Activated CD8-positive, alpha-beta memory T cell treated with anti-CD3 and anti-CD28 coated beads for 36 hours (primary cell): Measurements from ENCODE around the gene ZFP36. TPM values are rescaled to one million over a fixed set of nuclear protein-coding genes. Genes with fewer than 3 reads are reported as not detected.

ENCODE experiments used
- CTCF ChIA-PET: fragments of 350-600 bp; sonication (Branson Sonifier 250); formaldehyde crosslinking; loops from one replicate; lab custom pipeline; 2021; ENCODE audit warnings: antibody characterized with exemption; lab: Charles Lee
- POLR2A ChIA-PET: fragments of 350-600 bp; sonication (Branson Sonifier 250); formaldehyde crosslinking; loops from one replicate; lab custom pipeline; 2021; ENCODE audit warnings: antibody characterized with exemption; lab: Charles Lee
- total RNA-seq, 2 experiments: library from RNA; stranded (reverse); gene quantifications; one replicate each; pipeline ENCODE4 v1.2.3, GENCODE V29; 2021

ZFP36 gene
- total RNA-seq, 2 experiments from 2014 or later = 16.6 to 17.4 TPM

DNA sequence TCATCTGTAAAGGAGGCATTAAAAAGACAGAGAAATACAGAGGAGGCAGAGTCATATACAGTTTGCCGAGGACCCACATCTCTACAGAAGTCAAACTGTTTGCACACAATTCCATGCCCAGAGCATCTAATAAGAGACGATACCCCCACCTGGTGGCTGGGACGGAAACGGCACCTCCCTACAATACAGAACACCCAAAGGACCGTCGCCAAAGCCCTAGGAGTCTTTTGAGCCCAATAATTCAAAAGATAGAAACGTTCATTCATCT, 5.1 kb downstream of the ZFP36 start:
- CTCF ChIA-PET = interaction anchor here (0.9 to 2.2 kb wide), 14 partner anchors 8 to 129 kb away, joined by 3 to 72 read pairs (median 6); partner anchors contain the start of genes EID2, EID2B, MED29 and PAF1

DNA sequence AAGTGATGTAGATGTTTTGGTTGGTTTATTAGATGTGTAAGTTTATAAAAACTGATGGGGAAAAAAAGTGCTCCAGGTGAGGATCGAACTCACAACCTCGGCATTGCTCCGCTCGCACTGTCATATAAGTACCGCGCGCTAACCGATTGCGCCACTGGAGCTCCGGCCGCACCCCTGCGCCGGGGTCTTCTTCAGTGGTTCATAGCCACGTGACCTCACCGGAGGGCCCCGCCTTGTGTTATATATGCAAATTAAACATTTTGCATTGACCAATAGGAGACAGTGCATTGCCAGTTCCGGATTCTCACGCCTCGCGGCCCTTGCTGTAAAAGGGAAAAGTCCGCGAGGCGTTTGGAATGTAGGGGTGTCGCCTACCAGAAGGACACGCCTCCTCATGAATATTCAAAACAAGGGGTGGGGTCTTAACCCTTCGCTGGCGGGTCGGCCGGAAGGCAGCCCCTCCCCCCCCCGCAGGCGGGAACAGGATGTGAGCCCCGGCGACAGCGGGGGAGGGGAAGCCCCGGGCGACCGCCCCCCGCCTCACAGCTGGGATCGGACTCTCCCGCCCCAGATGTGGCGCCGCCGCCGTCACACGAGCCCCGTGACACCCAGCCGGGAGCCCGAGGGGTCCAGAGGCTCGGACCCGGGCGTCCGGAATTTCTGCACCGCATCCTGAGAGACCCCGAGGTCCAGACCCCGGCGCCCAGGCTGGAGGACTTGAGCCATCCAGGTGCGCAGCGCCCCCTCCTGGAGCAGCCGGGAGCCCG, 5.6 kb downstream of the ZFP36 start, which contains the start of gene PLEKHG2:
PLEKHG2 (plus strand) TSS at position 570 of the 767 bp plus-strand sequence. CDS start 1,418 bp downstream, outside the sequence.
- POLR2A ChIA-PET = interaction anchor here (1.1 to 2.2 kb wide), 5 partner anchors 11 to 70 kb away, joined by 3 to 13 read pairs (median 5); partner anchors contain the start of genes RPS16 and SAMD4B

More for the DNA sequence above, 5.1 kb downstream of the ZFP36 start:
- POLR2A ChIA-PET = interaction anchor here (1.0 to 2.2 kb wide), 6 partner anchors 10 to 70 kb away, joined by 3 to 13 read pairs (median 5); partner anchors contain the start of genes RPS16 and SAMD4B

DNA sequence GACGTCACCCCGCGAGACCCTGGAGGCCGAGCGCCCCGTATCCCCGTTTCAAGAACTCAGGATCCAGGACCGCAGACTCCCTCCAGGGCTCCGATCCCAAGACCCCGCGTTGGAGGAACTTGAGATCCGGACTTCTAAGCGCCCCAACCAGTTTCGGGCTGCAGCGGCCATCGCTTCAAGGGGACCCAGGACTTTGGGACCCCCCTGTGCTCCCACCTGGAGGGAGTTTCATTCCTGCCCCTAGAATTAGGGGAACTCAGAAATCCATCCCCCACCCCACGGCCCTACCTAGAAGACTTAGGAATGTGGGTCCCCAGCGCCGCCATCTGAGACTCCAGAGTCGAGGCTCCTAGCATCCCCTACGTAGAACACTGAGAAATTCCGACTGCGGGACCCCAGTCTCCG, 6.2 kb downstream of the ZFP36 start:
- CTCF ChIA-PET = interaction anchor here (1.0 to 2.2 kb wide), 8 partner anchors 12 to 201 kb away, joined by 3 to 72 read pairs (median 6); partner anchors contain the start of genes MED29, PAF1 and RPS16

More for the DNA sequence above, 5.6 kb downstream of the ZFP36 start, which contains the start of gene PLEKHG2:
- CTCF ChIA-PET = interaction anchor here (0.6 to 2.2 kb wide), 17 partner anchors 9 to 549 kb away, joined by 3 to 72 read pairs (median 4); partner anchors contain the start of genes EID2, EID2B, MED29 and PAF1

DNA sequence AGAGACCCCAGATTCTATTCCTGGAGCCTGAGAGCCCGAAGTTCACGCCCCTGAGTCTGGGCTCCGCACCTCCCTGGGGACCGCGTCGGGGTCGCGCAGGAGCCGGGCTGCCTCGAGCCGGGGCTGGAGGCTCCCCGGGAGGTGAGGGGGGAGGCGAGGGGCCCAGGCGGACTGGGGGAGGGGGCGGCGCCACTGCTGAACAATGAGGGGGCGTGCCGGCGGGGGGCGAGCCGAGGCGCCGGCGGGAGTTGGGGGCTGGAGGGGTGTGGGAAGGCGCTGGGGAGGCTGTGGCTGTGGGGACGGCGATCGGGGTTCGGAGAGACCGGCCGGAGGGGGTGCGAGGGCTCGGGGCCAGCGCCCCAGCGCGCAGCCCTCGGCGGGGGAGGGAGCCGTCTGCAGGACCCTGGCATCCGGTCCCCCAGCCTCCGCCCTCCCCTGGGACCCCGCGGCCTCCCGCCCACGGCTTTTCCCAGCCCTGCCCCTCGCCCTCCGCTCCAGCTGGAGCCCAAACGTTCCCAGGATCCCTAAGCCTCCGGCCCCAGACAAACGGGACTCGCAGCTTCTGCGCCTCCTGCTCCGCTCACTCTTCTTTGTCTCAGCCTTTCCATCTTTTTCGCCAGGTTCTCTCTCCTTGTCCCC, 6.7 kb downstream of the ZFP36 start:
- CTCF ChIA-PET = interaction anchor here (0.6 to 1.3 kb wide), 4 partner anchors 10 to 41 kb away, joined by 4 to 5 read pairs (median 4); no protein-coding TSS in a partner anchor
- POLR2A ChIA-PET = interaction anchor here (1.2 kb wide), 1 partner anchor 22 kb away, joined by 6 read pairs; the partner anchor contains the start of gene RPS16

More for the DNA sequence above, 6.2 kb downstream of the ZFP36 start:
- POLR2A ChIA-PET = interaction anchor here (1.4 to 2.2 kb wide), 3 partner anchors 15 to 23 kb away, joined by 5 to 13 read pairs (median 7); partner anchors contain the start of gene RPS16

DNA sequence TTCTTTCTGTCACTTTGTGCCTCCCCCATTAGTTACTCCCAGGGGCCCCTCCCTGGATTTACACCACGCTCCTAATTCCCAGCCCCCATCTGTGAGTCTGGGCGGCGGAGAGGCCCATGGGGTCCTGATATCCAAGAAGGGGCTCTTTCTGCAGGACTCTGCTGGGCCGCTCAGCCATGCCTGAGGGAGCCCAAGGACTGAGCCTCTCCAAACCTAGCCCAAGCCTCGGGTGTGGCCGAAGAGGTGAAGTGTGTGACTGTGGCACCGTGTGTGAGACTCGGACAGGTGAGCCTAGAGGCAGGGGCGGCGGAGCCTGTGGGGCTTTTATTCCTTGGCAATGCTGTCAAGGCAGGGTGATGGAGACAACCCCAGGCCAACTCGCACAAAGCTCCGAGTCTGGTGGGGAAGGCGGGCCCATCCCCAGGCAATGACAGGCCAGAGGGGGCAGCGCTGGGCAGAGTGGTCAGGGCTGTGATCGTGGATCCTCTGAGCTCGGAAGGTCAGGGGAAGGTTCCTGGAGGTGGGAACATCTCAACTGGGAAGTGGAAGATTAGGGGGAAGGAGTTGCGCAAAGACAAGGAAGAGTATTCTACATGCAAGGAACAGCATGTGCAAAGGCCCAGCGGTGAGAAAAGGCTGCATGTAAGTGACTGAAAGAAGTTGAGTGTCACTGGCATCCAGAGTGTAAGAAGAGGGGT, 7.4 kb downstream of the ZFP36 start:
- ChIA-PET POLR2A (interaction anchor here (1.2 kb wide), 1 partner anchor 22 kb away, joined by 6 read pairs; the partner anchor contains the start of gene RPS16), CTCF (interaction anchor here (0.6 to 1.4 kb wide), 5 partner anchors 9 to 40 kb away, joined by 4 to 8 read pairs (median 4); no protein-coding TSS in a partner anchor)

DNA sequence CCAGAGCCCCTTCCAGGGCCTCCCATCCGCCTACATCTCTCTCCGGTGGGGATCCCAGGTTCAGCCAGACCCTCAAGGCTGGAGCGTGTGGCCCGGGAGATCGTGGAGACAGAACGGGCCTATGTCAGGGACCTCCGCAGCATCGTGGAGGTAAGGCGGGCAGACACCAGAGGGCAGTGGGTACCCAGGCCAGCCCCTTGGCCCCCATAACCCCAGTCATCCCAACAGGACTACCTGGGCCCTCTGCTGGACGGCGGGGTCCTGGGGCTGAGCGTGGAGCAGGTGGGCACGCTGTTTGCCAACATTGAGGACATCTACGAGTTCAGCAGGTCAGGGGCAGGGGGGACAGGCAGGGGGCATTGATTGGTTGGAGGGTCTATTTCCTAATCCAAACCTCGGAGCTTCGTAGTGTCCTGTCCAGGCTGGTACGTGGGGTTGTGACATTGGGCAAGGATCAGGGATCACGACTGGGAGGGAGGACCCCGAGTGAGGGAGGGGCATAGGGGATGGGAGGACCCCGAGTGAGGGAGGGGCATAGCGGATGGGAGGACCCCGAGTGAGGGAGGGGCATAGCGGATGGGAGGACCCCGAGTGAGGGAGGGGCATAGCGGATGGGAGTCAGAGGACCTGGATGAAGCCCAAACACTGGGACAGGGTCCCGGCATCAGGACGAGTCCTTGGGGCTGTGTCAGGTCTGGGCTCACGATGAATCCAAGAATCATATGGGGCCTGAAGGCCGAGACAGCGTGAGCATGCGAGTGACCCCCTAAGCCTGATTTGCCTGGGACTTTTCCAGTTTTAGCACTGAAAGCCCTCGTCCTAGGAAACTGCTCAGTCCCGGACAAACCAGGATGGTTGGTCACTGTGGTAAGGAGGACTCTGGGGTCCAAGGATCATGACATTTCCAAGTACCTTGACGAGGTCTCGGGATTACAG, 8.7 kb downstream of the ZFP36 start:
- ChIA-PET CTCF (interaction anchor here (1.0 to 1.4 kb wide), 4 partner anchors 8 to 23 kb away, joined by 3 to 8 read pairs (median 4); no protein-coding TSS in a partner anchor), POLR2A (no interaction called here)

DNA sequence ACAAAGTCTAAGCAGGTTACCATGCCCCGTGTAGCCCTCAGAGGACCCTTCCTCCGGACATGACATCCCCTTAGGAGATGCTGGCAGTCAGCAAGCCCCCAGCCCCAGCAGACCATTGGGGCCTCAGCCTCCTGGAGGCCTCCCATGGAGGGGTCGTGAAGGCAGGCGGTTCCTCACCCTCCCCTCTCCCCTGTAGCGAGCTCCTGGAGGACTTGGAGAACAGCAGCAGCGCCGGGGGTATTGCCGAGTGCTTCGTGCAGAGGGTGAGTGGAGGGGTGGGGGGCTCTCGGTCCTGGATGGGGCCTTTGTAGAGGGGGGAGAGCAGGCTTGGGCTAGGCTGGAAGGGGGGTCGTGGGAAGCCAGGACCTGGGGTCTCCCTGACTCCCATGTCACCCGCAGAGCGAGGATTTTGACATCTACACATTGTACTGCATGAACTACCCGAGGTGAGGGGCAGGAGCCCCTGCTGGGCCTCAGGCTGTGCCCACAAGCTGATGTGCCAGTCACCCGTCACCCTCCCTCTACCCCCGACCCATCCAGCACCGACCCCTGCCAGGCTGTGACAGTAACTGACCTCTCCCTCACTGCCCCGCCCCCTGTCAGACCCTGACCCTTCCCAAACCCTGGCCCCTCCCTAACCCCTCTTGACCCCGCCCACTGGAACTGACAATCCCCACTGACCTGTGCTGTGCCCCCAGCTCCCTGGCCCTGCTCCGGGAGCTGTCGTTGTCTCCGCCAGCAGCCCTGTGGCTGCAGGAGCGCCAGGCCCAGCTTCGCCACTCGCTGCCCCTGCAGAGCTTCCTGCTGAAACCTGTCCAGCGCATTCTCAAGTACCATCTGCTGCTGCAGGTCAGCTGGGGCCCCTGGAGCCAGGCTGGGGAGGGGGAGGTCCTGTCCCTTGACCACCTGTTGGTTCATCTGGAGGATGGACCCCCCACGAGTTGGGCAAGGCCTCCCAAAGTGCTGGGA, 9.8 kb downstream of the ZFP36 start:
- ChIA-PET CTCF (interaction anchor here (0.6 to 1.3 kb wide), 4 partner anchors 13 to 116 kb away, joined by 3 to 4 read pairs (median 4); partner anchors contain the start of gene EID2B), POLR2A (interaction anchor here (0.6 to 0.9 kb wide), 2 partner anchors 14 to 19 kb away, joined by 3 read pairs; partner anchors contain the start of gene RPS16)

DNA sequence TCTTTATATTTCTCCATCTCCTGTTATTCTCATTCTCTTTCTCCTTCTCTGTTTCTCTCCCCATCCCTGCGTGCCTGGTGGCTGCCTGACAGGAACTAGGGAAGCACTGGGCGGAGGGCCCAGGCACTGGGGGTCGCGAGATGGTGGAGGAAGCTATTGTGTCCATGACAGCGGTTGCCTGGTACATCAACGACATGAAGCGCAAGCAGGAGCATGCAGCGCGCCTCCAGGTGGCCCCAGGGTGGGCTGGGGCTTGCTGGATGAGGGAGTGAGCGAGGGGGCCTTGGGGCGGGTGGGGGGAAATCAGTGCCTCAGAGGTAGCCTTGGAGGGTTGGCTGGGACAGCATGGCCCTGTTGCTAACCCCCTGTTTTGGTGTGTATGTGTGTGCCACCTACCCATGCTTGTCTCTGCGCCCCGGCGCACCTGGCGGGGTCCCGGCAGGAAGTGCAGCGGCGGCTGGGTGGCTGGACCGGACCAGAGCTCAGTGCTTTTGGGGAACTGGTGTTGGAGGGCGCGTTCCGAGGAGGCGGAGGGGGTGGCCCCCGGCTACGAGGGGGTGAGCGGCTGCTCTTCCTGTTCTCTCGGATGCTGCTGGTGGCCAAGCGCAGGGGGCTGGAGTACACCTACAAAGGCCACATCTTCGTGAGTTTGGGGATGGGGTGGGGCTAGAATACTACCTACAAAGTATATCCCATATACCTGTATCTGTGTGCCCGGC, 11.0 kb downstream of the ZFP36 start:
- ChIA-PET CTCF (interaction anchor here (1.3 kb wide), 1 partner anchor 115 kb away, joined by 4 read pairs; the partner anchor contains the start of gene EID2B), POLR2A (no interaction called here)

DNA sequence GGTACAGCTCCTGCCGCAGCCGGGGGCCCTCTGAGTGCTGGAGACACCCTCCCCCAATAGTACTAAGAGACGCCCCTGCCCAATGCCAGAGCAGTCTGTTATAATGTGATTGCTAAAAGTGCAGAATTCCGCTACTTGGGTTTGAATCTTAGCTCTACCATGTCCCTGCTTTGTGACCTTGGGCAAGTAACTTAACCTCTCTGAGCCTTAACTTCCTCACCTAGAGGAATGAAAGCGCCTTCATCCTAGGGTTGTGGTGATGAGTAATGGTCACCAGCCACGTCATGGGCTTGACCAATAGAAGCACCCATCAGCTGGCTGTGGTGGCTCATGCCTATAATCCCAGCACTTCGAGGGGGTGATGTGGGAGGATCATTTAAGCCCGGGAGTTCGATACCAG, 12.4 kb downstream of the ZFP36 start:
- ChIA-PET POLR2A (interaction anchor here (0.6 to 0.9 kb wide), 2 partner anchors 11 to 13 kb away, joined by 3 to 4 read pairs; no protein-coding TSS in a partner anchor), CTCF (interaction anchor here (0.7 kb wide), 1 partner anchor 216 kb away, joined by 3 read pairs; no protein-coding TSS in a partner anchor)

DNA sequence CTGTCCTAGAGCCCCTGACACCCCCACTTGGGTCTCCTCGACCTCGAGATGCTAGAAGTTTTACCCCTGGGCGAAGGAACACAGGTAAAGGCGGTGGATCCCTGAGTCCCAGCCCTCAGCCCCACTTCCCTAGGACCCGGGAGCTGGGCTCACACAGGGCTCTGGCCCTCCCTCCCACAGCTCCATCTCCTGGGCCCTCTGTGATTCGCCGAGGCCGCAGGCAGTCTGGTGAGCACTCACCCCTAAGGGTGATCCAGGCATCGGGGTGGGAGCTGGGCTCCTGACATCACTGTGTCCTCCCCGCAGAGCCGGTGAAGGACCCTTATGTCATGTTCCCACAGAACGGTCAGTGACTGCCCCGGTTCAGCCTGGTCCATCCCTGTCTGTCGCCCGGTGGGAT, 14.1 kb downstream of the ZFP36 start:
- POLR2A ChIA-PET = no interaction called here
- CTCF ChIA-PET = interaction anchor here (1.6 kb wide), 1 partner anchor 23 kb away, joined by 5 read pairs; no protein-coding TSS in a partner anchor

DNA sequence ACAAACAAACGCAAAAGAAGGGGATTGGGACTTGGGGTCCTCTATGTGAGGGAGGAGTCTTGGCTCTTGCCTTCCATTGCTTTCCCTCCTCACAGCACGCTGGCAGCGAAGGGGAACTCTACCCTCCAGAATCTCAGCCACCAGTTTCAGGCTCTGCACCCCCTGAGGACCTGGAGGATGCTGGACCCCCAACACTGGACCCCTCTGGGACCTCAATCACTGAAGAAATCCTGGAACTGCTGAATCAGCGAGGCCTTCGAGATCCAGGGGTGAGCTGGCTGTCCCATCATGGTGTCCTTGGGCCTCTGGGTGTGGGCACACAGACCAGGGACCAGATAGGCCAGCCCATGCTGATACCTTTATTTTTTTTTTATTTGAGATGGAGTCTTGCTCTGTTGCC, 15.4 kb downstream of the ZFP36 start:
- CTCF ChIA-PET = interaction anchor here (0.9 to 1.6 kb wide), 3 partner anchors 14 to 52 kb away, joined by 3 to 5 read pairs (median 3); partner anchors contain the start of gene RPS16
- POLR2A ChIA-PET = interaction anchor here (0.7 to 0.8 kb wide), 2 partner anchors 15 to 1158 kb away, joined by 3 to 4 read pairs; partner anchors contain the start of gene ZFP36

DNA sequence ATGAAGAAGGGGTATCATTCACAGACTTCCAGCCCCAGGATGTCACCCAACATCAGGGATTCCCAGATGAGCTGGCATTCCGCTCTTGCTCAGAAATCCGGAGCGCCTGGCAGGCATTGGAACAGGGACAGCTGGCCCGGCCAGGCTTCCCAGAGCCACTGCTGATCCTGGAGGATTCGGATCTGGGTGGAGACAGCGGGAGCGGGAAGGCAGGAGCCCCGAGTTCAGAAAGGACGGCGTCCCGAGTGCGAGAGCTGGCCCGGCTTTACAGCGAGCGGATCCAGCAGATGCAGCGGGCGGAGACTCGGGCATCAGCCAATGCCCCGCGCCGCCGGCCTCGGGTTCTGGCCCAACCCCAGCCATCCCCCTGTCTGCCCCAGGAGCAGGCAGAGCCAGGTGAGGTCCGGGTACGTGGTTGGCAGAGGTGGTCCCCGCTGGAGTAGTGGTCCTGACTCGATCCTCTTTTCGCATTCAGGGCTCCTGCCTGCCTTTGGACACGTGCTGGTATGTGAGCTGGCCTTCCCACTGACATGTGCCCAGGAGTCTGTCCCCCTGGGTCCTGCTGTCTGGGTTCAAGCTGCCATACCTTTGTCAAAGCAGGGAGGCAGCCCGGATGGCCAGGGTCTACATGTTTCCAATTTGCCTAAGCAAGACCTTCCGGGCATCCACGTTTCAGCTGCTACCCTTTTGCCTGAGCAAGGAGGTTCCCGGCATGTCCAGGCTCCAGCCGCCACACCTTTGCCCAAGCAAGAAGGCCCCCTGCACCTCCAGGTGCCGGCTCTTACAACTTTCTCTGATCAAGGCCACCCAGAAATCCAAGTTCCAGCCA, 16.8 kb downstream of the ZFP36 start:
- ChIA-PET POLR2A (interaction anchor here (1.0 kb wide), 1 partner anchor 13 kb away, joined by 3 read pairs; the partner anchor contains the start of gene RPS16), CTCF (interaction anchor here (0.6 to 1.5 kb wide), 3 partner anchors 9 to 128 kb away, joined by 3 to 4 read pairs (median 3); no protein-coding TSS in a partner anchor)

DNA sequence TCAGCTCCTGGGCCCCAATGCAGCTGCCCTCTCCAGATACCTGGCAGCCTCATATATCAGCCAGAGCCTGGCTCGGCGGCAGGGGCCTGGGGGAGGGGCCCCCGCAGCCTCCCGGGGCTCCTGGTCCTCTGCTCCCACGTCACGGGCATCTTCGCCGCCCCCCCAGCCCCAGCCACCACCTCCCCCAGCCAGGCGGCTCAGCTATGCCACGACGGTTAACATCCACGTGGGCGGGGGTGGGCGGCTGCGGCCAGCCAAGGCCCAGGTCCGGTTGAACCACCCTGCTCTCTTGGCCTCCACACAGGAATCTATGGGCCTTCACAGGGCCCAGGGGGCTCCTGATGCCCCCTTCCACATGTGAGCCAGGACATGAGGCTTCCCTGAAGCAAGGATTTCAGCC, 18.3 kb downstream of the ZFP36 start:
- CTCF ChIA-PET = no interaction called here
- POLR2A ChIA-PET = interaction anchor here (0.6 kb wide), 1 partner anchor 93 kb away, joined by 5 read pairs; no protein-coding TSS in a partner anchor

DNA sequence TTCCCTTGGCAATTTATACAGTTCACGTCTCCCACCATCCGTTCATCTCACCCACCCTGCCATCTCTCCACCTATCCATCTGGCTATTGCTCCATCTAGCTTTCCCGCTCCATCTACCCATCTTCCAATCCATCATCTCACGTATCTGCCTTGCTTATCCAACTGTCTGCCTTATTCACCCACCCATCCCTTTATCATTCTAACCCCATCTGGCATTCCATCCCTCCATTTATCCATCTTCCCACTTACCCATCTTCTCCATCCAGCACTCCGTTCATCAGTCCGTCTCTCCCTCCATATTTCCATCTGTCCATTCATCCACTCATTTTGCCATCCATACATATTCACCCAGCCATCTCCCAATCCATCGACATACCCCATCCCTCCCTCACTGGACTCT, 19.1 kb downstream of the ZFP36 start:
- ChIA-PET POLR2A (no interaction called here), CTCF (no interaction called here)
